Esophagus muscularis mucosa (tissue), 4 donors: ENCODE measurements around the gene IL6R. TPM values are rescaled to one million over a fixed set of nuclear protein-coding genes. Genes with fewer than 3 reads are reported as not detected.

ENCODE experiments used
- DNase-seq: peaks from one replicate; pipeline ENCODE4 v3.0.0-alpha.2; 2017; ENCODE audit errors: extremely low spot score
- H3K27ac ChIP-seq, 4 donors: fragments of 200-600 bp; sonication (generic); replicated peaks in 1 of 4; 1 replicate in 3 of 4; 2 replicates in 1 of 4; pipeline ENCODE4 v1.5.1; 2016 to 2019; ENCODE audit warnings: mild to moderate bottlenecking in 1 of 4
- H3K27me3 ChIP-seq, 4 donors: fragments of 200-600 bp; sonication (generic); one replicate each; pipeline versions ENCODE4 v1.5.1 to v1.6.0; 2016 to 2019
- H3K36me3 ChIP-seq, 4 donors: fragments of 200-600 bp; sonication (generic); one replicate each; pipeline ENCODE4 v1.5.1; 2016 to 2019
- H3K4me1 ChIP-seq, 4 donors: fragments of 200-600 bp; sonication (generic); one replicate each; pipeline ENCODE4 v1.5.1; 2016 to 2019
- H3K4me3 ChIP-seq, 4 donors: fragments of 200-600 bp; sonication (generic); 1 replicate in 2 of 4; 2 replicates in 2 of 4; pipeline ENCODE4 v1.5.1; 2016 to 2019; ENCODE audit warnings: mild to moderate bottlenecking in 4 of 4, moderate library complexity in 1 of 4
- H3K9me3 ChIP-seq, 4 donors: fragments of 200-600 bp; sonication (generic); 1 replicate in 3 of 4; 2 replicates in 1 of 4; pipeline ENCODE4 v1.5.1; 2016 to 2019
- EP300 ChIP-seq: sonication (generic); formaldehyde crosslinking; IDR thresholded peaks from one replicate; pipeline ENCODE4 v1.6.1; 2017; ENCODE audit warnings: antibody characterized with exemption
- POLR2A ChIP-seq: fragments of 450-650 bp; IDR thresholded peaks from one replicate; pipeline ENCODE4 v1.6.1; 2017; ENCODE audit warnings: antibody characterized with exemption, moderate library complexity, mild to moderate bottlenecking, low read depth
- POLR2AphosphoS5 ChIP-seq, 2 donors: sonication (generic); formaldehyde crosslinking; IDR thresholded peaks; one replicate each; pipeline ENCODE4 v1.6.1; 2017; ENCODE audit warnings: antibody characterized with exemption in 2 of 2
- WGBS: methylation state at CpG from one replicate; pipeline ENCODE4 v1.1.5; 2018; 5-methylcytosine and 5-hydroxymethylcytosine counted together
- intact Hi-C: fragments of 100-400 bp; cut with DNase I; formaldehyde crosslinking; loops from one replicate; pipeline ENCODE4 v1.15.1; 2023
- total RNA-seq, 4 donors: library from RNA; depleted of rRNA; stranded (reverse); fragments of >200 nt; gene quantifications; one replicate each; pipeline versions ENCODE4 v1.1.0 to v1.2.1, GENCODE V29; 2016
- TF ChIP-seq, protein P1 (sequence below), 3 experiments: fragments of 200-600 bp in 2 of 3; fragments of 450-650 bp in 1 of 3; sonication (generic) in 2 of 3; IDR thresholded peaks; one replicate each; pipeline ENCODE4 v1.5.1; 2017 to 2019; ENCODE audit warnings: antibody characterized with exemption in 3 of 3, mild to moderate bottlenecking in 2 of 3, moderate library complexity in 1 of 3

Gene IL6R
- total RNA-seq, 4 donors from 2014 or later, result 44.4 to 61.1 (median 54.9) TPM

DNA sequence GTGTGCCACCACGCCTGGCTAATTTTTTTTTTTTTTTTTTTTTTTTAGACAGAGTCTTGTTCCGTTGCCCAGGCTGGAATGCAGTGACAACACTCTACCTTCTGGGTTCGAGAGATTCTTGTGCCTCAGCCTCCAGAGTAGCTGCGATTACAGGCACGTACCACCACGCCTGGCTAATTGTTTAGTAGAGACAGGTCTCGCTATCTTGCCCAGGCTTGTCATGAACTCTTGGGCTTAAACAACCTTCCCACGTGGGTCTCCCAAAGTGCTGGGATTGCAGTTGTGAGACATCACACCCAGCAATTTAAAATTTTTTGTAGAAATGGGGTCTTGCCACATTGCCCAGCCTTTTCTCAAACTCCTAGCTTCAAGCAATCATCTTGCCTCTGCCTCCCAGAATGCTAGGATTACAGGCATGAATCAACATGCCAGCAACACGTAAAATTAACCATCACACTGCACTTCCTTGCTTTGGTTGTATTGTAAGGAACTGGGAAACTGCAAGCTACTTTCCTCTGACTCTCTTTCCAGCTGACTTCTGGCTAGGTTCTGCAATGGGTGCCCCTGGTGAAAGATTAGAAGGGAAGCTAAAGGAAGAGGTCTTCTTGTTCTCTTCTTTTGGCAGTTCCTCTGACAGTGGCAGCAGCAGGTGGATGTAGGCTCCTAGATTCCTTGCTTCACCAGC is 13.9 kb upstream of the IL6R start:
- TF ChIP-seq POLR2AphosphoS5 (IDR thresholded peaks at IDR 0.05), result no peak
- TF ChIP-seq POLR2A, result no peak
- TF ChIP-seq, protein P1, sequence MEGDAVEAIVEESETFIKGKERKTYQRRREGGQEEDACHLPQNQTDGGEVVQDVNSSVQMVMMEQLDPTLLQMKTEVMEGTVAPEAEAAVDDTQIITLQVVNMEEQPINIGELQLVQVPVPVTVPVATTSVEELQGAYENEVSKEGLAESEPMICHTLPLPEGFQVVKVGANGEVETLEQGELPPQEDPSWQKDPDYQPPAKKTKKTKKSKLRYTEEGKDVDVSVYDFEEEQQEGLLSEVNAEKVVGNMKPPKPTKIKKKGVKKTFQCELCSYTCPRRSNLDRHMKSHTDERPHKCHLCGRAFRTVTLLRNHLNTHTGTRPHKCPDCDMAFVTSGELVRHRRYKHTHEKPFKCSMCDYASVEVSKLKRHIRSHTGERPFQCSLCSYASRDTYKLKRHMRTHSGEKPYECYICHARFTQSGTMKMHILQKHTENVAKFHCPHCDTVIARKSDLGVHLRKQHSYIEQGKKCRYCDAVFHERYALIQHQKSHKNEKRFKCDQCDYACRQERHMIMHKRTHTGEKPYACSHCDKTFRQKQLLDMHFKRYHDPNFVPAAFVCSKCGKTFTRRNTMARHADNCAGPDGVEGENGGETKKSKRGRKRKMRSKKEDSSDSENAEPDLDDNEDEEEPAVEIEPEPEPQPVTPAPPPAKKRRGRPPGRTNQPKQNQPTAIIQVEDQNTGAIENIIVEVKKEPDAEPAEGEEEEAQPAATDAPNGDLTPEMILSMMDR (IDR thresholded peaks at IDR 0.05), result no peak
- TF ChIP-seq EP300, result no peak
- no peaks in the 10 kb centered on the region for H3K9me3 ChIP-seq
- H3K4me1 ChIP-seq, result no peaks in the 10 kb centered on the region
- no peak overlapping the region for H3K27ac ChIP-seq
- H3K36me3 ChIP-seq, result no peaks in the 10 kb centered on the region
- H3K27me3 ChIP-seq, result no peaks in the 10 kb centered on the region
- WGBS, result 82% methylated on average over 9 of the region's 9 CpGs
- DNase-seq, result no peak
- intact Hi-C loops, result no loop called here
- H3K4me3 ChIP-seq, result no peak overlapping the region

DNA sequence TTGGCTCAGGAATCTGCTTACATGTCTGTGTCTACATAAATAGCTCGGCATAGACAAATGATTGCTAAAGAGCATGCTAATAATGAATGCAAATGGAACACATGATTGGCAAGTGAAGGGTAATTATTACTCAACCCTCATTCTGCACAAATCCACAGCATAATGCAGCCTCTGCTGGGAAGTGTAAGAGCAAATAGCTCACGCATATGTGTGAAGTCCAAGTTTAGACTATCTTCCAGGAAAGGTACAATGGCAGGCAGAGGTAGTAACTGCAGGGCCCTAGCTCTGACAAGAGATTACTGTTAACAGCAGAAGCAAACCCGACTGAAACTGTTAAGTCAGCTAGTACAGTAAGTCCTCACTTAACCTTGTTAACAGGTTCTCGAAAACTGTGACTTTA is 7.0 kb upstream of the IL6R start:
- Histone ChIP-seq H3K27ac (no peak overlapping the region), H3K27me3 (no peaks in the 10 kb centered on the region), H3K9me3 (no peaks in the 10 kb centered on the region), H3K36me3 (no peaks in the 10 kb centered on the region), H3K4me3 (no peak overlapping the region), H3K4me1 (no peaks in the 10 kb centered on the region)
- 73% methylated on average over 4 of the region's 4 CpGs for WGBS
- TF ChIP-seq POLR2A (no peak), POLR2AphosphoS5 (IDR thresholded peaks at IDR 0.05) (no peak), EP300 (no peak)
- no peak for DNase-seq
- intact Hi-C loops, result no loop called here

DNA sequence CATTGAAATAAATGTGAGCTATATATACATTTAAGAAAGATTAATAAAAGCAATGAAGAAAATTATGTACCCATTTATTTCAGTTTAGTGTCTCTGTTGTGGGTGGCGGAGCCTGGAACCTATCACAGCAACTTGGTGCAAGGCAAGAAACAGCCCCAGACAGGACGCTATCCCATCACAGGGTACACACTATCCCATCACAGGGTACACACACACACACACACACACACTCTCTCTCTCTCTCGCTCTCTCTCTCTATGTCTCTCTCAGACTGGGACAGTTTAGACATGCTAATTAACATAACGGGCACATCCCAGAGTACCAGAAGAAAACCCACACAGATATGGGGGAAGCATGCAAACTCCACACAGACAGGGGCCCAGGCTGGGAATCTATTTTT is 6.5 kb upstream of the IL6R start:
- no peaks in the 10 kb centered on the region for H3K9me3 ChIP-seq
- TF ChIP-seq POLR2A (no peak), POLR2AphosphoS5 (IDR thresholded peaks at IDR 0.05) (no peak), EP300 (no peak)
- TF ChIP-seq, protein P1 (IDR thresholded peaks at IDR 0.05), result no peak
- DNase-seq, result no peak

DNA sequence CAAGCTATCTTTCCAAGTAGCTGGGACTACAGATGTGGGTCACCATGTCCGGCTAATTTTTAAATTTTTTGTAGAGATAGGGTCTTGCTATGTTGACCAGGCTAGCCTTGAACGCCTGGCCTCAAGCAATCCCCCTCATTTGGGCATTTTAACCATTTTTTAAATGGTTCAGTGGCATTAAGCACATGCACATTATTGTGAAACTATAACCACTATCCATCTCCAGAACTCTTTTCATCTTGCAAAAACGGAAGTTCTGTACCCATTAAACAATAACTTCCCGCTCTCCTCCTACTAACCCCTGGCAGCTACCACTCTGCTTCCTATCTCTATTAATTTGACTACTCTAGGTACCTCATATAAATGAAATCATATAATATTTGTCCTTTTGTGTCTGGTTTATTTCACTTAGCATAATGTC is 4.8 kb upstream of the IL6R start:
- no peak for DNase-seq
- Histone ChIP-seq H3K27ac (no peak overlapping the region), H3K9me3 (no peaks in the 10 kb centered on the region), H3K4me1 (peaks cover 8 to 10% (median 8%) of the 10 kb centered on the region in 4 donors), H3K27me3 (no peaks in the 10 kb centered on the region), H3K4me3 (no peak overlapping the region), H3K36me3 (no peaks in the 10 kb centered on the region)
- WGBS, result 75% methylated on average over 4 of the region's 4 CpGs
- TF ChIP-seq, protein P1 (IDR thresholded peaks at IDR 0.05), result no peak
- TF ChIP-seq EP300 (no peak), POLR2AphosphoS5 (IDR thresholded peaks at IDR 0.05) (no peak), POLR2A (no peak)
- intact Hi-C loops, result loop anchor here (10.0 kb wide), 2 partner anchors 46 to 154 kb away; partner anchors contain the start of gene UBE2Q1

More for the DNA sequence above, 6.5 kb upstream of the IL6R start:
- no peak overlapping the region for H3K27ac ChIP-seq
- no peaks in the 10 kb centered on the region for H3K27me3 ChIP-seq
- WGBS, result 93% methylated on average over 4 of the region's 4 CpGs
- no peaks in the 10 kb centered on the region for H3K36me3 ChIP-seq
- no peaks in the 10 kb centered on the region for H3K4me1 ChIP-seq
- intact Hi-C loops, result no loop called here
- H3K4me3 ChIP-seq, result no peak overlapping the region

DNA sequence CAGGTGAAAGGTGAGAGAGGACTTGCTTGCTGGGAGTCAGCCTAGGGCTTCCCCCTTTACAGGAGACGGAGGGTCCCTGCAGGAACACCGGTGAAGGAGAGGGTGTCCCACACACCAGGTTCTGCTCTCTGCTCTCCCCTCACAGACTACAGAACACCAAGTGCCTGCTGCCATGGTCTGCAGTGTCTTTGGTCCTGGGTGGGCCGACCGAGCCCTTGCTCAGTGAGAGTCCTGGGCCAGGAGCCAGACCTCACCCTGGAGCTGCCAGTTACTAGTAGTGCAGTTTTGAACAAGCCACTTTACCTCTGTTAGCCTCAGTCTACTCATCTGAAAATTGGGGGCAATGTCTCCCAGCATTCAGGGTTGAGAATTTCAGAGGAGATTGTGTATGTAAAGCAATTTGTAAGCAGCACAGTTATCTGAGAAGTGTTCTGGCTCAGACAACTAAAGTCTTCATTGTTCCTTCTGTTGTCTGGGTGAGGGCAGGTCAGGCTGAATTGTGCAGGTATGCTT is 2.7 kb upstream of the IL6R start:
- no peak for DNase-seq
- intact Hi-C loops, result loop anchor here (10.0 kb wide), 2 partner anchors 48 to 152 kb away; partner anchors contain the start of gene UBE2Q1
- H3K4me3 ChIP-seq, result no peak overlapping the region
- no peaks in the 10 kb centered on the region for H3K36me3 ChIP-seq
- H3K27ac ChIP-seq, result no peak overlapping the region
- no peaks in the 10 kb centered on the region for H3K27me3 ChIP-seq
- 100% methylated on average over 2 of the region's 4 CpGs for WGBS
- no peaks in the 10 kb centered on the region for H3K9me3 ChIP-seq
- TF ChIP-seq POLR2A (no peak), EP300 (no peak), POLR2AphosphoS5 (IDR thresholded peaks at IDR 0.05) (no peak)
- TF ChIP-seq, protein P1 (IDR thresholded peaks at IDR 0.05), result no peak
- peaks cover 19 to 26% (median 21%) of the 10 kb centered on the region in 4 donors for H3K4me1 ChIP-seq
